ENCODE measurements around the gene SH3PXD2A.
"Not testable (repeated sequence)": the region's sequence is repeated elsewhere in the genome, so short reads cannot be mapped to it uniquely, and the experiment has no call there.

The SH3PXD2A gene

DNA sequence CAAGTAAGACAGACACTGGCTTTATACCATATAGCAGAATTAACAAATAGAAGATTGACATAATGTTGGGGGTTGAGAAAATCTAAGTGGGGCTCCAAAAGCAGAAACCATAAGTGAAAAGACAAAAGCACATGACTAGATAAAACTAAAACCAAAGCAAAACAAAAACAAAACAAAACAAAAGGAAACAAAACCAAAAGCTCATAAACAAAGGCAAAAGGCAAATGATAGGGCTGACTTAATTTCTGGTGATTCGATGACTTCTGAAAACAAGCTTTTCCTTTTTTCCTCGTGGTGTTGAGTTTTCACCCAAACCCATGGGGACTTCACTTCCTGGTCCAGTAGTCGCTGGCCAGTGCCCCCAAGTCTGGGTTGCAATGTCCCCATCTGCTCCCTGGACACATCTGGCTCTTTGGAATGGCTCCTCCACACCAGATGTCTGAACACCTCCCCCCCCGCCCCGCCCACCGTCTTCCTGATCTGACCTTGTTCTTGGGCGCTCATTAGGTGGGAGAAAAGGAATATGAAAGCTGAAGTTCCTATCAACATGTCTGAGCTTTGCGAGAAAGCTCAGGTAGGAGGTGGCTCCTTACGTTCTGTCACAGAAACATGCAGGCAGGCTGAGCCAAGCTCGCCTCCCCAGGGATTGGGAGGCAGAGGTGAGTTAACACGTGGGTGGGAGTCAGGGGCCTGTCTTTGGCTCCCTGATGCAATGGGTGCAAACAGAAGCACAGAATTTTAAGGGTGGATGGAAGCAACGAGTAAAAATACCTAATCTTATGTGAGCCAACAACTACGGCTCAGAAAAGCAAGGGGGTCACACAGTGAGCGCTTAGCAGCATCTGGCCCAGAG lies 240.8 kb downstream of the SH3PXD2A start:
- DNase-seq: no peak

GRCh38 chr10:103613616-103614015 lies 241.8 kb downstream of the SH3PXD2A start:
- no peak for DNase-seq

GRCh38 chr10:103612462-103613365 lies 242.7 kb downstream of the SH3PXD2A start:
- DNase-seq: no peak

DNA sequence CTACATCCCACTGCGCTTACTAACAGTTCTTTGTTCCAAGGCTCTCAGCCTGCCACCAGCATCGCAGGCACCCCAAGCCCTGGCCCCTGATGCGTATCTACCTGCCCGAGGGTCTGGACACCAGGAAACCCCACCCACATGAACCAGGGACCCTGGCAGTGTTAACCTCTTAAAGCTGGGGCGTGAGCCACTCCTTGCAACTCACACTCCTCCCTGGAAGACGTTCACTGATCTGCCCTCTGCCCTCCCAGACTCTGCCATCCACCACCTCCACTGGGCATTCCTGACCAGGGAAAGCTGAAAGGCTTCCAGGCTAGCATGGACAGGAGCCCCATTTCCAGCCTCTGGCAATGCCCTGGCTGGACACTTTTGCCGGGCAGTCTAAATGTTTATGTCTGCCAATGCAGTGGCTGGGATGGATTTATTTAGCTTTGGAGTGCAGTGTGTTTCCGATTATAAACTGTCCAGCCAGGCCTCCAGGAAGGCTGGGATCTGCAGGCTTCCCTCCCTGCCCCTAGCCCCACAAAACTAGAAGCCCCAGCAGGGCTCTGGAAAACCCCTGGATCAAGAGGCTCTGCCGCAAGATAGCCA lies 244.4 kb downstream of the SH3PXD2A start:
- no peak for DNase-seq

- DNase-seq: no peak
Measured at GRCh38 chr10:103610083-103610472, 245.3 kb downstream of the SH3PXD2A start.

DNA sequence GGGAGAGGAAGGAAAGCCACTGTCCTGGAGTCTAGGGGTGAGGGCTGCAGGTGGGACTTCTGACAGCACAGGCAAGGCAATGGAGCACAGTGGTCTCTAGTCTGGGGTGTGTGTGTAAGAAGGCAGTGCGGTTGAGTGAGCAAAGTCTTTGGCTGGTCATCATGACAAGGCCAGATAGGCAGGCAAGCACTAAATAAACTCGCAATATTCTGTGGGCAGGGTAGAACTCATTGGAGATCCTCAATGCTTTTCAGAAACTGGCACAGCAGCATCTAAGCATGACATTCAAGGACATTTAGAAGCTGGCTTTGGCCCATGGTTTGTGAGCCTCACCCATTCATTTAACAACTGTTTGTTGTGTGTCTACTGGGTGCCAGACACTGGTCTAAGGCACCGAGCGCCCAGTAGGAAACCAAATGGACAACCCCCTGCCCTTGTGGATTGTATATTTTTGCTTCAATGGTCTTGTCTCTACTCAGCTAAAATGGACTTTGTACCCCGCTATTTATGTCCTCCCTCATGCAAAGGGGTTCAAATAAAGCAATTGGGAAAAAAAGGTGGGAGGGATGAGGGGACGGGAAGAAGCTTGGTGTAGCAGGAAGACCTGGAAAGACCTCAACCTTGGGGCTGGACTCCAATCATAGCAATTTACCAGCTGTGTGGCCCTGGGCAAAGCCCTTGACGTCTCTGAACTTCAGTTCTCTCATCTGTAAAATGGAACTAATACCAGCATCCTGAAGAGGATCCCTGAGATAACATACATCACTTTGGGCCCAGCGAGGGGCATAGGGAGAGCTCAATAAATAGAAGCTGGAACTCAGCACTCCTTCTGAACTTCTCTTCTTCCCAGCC lies 245.9 kb downstream of the SH3PXD2A start:
- DNase-seq: no peak

DNA sequence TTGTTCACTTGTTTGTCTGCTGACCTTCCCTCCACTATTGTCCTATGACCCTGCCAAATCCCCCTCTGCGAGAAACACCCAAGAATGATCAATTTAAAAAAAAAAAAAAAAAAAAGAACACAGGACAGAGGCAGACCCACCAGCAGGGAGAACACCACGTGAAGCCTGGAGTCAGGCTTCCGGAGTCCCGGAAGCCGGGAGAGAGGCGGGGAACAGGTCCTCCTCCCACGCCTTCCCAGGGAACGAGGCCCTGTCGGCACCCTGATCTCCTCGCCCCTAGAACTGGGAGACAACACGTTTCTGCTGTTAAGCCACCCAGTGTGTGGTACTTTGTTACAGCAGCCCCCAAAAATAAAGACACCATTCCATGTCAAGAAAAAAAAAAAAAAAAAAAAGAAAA lies 247.3 kb downstream of the SH3PXD2A start:
- not testable (repeated sequence) for DNase-seq

DNA sequence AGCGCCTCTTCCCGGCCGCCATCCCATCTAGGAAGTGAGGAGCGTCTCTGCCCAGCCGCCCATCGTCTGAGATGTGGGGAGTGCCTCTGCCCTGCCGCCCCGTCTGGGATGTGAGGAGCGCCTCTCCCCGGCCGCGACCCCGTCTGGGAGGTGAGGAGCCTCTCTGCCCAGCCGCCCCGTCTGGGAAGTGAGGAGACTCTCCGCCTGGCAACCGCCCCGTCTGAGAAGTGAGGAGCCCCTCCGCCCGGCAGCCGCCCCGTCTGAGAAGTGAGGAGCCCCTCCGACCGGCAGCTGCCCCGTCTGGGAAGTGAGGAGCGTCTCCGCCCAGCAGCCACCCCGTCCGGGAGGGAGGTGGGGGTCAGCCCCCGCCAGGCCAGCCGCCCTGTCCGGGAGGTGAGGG lies 248.3 kb downstream of the SH3PXD2A start:
- not testable (repeated sequence) for DNase-seq

DNA sequence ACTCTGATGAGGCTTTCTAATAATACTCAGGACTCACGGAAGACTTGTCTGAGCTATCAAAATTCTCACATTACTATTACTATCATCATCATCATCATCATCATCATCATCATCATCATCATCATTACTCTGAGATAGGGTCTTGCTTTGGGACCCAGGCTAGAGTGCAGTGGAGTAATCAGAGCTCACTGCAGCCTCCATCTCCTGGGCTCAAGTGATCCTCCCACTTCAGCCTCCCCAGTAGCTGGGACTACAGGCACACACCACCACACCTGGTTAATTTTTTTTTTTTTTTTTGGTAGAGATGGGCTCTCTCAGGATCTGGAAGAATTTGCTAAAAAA lies 249.3 kb downstream of the SH3PXD2A start:
- not testable (repeated sequence) for DNase-seq

GRCh38 chr10:103605359-103606096 lies 249.8 kb downstream of the SH3PXD2A start:
- DNase-seq: peak; percentile 19

DNA sequence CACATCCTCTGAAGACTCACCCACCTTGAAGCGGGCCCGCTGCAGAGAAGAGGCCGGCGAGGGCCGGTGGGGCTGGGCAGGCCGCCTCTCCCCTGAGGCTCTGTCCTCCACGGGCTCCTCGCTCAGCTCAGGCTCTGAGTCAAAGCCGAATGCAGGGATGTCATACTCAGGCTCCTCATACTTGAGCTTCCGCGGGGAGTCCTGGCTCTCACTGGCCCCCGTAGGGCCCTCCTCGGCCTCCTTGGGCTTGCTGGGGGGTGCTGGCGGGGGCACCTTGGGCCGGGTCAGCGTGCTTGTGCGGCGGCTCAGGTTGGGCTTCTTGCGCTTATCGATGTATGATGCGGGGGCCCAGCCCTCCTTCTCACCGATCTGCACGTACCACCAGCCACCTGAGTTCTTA lies 252.0 kb downstream of the SH3PXD2A start:
- no peak for DNase-seq

DNA sequence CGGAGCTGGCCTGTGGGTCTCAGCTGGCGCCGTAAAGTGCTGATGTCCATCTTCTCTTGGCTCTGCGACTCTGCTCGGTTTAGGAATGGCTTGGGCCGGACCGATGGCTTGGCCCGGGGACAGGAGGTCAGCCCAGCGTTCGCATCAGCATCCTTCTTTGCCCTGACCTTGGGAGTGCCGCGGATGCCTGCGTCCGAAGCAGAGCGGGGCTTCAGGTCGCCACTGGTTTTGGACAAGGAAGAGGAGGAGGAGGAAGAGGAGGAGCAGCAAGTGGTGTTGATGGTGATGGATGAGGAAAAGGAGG lies 252.6 kb downstream of the SH3PXD2A start:
- no peak for DNase-seq

DNA sequence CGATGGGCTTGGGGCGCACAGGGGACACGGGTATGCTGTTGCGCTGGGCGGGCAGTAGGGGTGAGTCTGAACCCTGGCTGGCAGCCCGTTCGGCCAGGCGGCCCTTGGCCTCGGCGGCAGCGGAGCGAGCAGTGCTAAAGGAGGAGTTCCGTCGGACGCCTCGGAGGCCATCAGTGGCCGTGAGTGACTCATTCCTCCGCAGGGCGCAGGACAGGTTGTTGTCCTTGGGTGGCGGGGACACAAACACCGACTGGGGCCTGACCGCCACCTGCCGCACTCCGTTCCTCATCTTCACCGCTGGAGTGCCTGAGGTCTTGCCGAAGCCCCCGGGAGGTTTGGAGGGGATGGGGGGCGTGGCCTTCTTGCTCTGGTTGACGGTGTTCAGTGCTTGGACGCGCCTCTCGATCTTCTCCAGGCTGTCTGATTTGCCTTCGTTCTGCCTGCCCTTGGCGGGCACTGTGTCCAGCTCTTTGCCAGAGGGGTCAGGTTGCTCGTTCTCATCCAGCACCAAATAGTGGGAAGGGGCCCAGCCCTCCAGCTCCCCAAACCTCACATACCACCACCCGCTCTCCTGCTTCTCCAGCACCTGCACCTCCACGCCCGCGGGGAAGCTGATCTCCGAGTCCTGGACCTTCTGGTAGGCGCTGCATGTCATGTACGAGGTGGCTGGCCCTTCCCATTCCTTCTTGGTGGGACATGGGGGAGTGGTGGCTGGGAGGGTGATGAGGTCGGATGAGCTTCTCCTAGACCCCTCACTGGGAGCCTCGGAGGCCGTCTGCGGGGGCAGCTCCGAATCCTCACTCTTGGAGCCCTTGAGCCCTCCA lies 253.1 kb downstream of the SH3PXD2A start:
- no peak for DNase-seq

- DNase-seq: no peak
Measured at GRCh38 chr10:103600956-103601569, 254.3 kb downstream of the SH3PXD2A start.

GRCh38 chr10:103600325-103600724 lies 255.1 kb downstream of the SH3PXD2A start:
- no peak for DNase-seq

GRCh38 chr10:103599907-103600306 lies 255.5 kb downstream of the SH3PXD2A start:
- no peak for DNase-seq

DNA sequence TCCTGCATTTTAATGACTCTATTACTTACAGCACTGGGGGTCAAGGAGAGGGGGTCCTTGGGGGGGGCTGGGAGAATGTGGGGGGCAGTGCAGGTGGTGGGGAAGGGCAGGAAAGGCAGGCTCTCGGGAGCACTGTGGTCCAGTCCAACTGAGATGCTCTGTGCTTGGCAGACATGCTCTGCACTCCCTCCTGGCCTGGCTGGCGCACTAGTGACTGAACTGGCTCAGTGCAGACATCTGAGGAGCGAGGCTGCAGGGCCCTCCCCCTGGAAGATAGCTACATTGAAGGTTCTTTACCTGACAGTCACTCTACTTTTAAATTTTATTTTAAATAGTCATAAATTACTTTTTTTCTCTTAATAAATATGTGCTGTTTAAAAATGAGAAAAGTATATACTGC lies 256.2 kb downstream of the SH3PXD2A start:
- DNase-seq: no peak

- no peak for DNase-seq
Measured at GRCh38 chr10:103598654-103599115, 256.7 kb downstream of the SH3PXD2A start.

DNA sequence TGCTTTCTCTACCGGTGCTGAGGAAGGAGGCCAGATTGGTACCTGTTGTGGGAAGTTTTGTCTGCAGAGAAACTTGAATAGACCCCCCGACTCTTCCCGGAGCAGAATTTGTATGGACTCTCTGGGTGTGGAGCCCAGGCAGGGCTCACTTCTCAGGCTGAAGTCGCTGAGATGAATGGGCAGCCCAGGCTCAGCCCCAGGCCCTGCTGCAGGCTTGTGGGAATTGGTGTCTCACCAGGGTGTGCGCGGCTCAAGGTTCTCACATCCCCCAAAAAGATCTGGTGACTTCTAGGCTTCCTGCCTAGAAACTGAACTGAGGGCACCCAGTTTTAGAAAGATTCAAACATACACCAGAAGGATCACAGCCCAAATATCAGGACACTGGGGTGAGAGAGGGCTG lies 258.4 kb downstream of the SH3PXD2A start:
- no peak for DNase-seq

DNA sequence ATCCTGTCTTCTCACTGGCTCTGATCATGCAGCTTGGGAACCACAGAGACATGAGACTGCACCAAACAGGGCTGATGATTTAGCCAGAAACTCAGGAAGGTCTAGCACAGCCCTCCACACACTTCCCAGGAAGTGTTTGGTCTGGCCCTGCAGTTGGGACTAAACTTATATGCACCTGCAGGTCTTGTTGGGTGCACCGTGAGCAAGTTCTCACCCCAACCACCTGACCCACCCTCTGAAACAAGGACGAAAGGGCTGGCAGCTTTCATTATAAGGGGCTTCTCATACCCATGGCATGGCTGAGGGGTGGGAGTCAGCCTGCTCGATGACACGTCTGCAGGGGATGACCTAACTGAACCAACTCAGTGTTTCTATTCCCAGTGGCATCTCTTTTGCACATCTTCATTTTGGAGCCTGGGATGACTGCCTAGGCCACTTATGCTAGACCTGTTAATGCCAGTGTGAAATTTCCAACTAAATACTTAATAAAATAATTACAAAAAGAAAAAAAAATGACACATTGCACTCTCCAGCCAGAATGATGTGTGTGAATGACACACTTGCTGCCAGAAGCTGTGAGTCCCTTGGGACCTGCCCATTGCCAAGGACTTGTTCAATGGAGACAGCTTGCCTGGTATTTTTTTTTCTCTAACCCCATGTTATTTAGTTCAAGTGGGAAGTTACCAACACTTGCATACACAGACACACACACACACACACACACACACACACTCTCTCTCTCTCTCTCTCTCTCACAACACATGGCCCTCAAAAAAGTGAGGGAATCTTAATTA lies 259.2 kb downstream of the SH3PXD2A start:
- no peak for DNase-seq
